Gastroesophageal sphincter (tissue), 4 donors: ENCODE measurements around the gene BAZ2B. TPM values are rescaled to one million over a fixed set of nuclear protein-coding genes. Genes with fewer than 3 reads are reported as not detected.

Experiments
- ATAC-seq: fragments of 150-250 bp; one replicate; pipeline ENCODE4 v1.9.1; 2016; ENCODE audit warnings: mild to moderate bottlenecking, moderate library complexity
- H3K27ac ChIP-seq, 4 donors: fragments of 200-600 bp; sonication (generic) in 3 of 4; 1 replicate in 3 of 4; 2 replicates in 1 of 4; pipeline ENCODE4 v1.5.1; 2016 to 2019
- H3K27me3 ChIP-seq: fragments of 200-600 bp; sonication (generic); one replicate; pipeline ENCODE4 v1.5.1; 2019
- H3K36me3 ChIP-seq, 2 donors: fragments of 200-600 bp; sonication (generic); one replicate each; pipeline ENCODE4 v1.5.1; 2019; ENCODE audit warnings: control low read depth in 1 of 2
- H3K4me1 ChIP-seq, 3 donors: fragments of 200-600 bp; sonication (generic); 1 replicate in 2 of 3; 2 replicates in 1 of 3; pipeline ENCODE4 v1.5.1; 2016 to 2019; ENCODE audit warnings: control low read depth in 2 of 3
- H3K4me3 ChIP-seq, 2 donors: fragments of 200-600 bp; sonication (generic); one replicate each; pipeline ENCODE4 v1.5.1; 2019; ENCODE audit warnings: mild to moderate bottlenecking in 1 of 2, moderate library complexity in 1 of 2
- H3K9me3 ChIP-seq, 3 donors: fragments of 200-600 bp; sonication (generic); one replicate each; pipeline ENCODE4 v1.5.1; 2017 to 2019; ENCODE audit warnings: control low read depth in 2 of 3
- EP300 ChIP-seq: sonication (generic); formaldehyde crosslinking; IDR thresholded peaks from one replicate; pipeline ENCODE4 v1.6.1; 2017; ENCODE audit warnings: antibody characterized with exemption, mild to moderate bottlenecking
- POLR2A ChIP-seq, 2 donors: fragments of 450-650 bp; IDR thresholded peaks; one replicate each; pipeline ENCODE4 v1.6.1; 2017; ENCODE audit warnings: antibody characterized with exemption in 2 of 2, mild to moderate bottlenecking in 2 of 2, moderate library complexity in 1 of 2
- POLR2AphosphoS5 ChIP-seq: sonication (generic); formaldehyde crosslinking; IDR thresholded peaks from one replicate; pipeline ENCODE4 v1.6.1; 2017; ENCODE audit warnings: antibody characterized with exemption
- WGBS, 2 donors: methylation state at CpG; one replicate each; pipeline ENCODE4 v1.1.5; 2018; ENCODE audit warnings: low coverage in 1 of 2; 5-methylcytosine and 5-hydroxymethylcytosine counted together
- total RNA-seq, 4 donors: library from RNA; depleted of rRNA; stranded (reverse); fragments of >200 nt; gene quantifications; one replicate each; pipeline ENCODE4 v1.1.0, GENCODE V29; 2016
- TF ChIP-seq, protein P1 (sequence below), 4 experiments: fragments of 200-600 bp in 2 of 4; fragments of 450-650 bp in 2 of 4; sonication (generic) in 1 of 4; IDR thresholded peaks; one replicate each; pipeline ENCODE4 v1.5.1; 2017 to 2019; ENCODE audit warnings: antibody characterized with exemption in 4 of 4, mild to moderate bottlenecking in 2 of 4, moderate library complexity in 2 of 4

BAZ2B gene
- total RNA-seq, 4 donors from 2014 or later: 77.9 to 198 (median 113) TPM

DNA sequence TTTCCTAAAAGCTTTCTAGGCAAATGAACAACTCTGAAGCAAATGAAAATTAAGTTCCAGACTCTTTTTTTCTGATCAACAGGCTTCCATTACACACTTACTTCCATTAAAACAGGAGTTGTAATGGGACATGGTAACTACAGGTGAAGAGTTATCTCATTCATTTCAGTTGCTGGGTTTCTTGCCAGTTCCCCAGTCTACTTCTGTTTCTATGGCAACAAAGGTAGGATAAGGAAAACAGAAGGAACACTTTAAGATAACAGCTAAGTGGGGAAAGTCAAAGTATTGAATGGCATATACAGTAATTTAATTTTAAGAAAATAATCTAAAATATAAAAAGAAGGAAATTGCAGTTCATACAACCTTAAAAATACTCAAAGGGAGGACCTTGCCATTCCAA lies 25.1 kb downstream of the BAZ2B start:
- peaks cover 0 to 21% (median 0%) of the 10 kb centered on the region in 3 donors for H3K4me1 ChIP-seq
- ATAC-seq: no peak

GRCh38 chr2:159589286-159589685 lies 27.1 kb downstream of the BAZ2B start:
- no peak for ATAC-seq
- H3K9me3 ChIP-seq: no peaks in the 10 kb centered on the region
- no peak overlapping the region for H3K27ac ChIP-seq
- no peak overlapping the region for H3K4me3 ChIP-seq
- H3K36me3 ChIP-seq: no peaks in the 10 kb centered on the region
- TF ChIP-seq POLR2AphosphoS5: no peak
- TF ChIP-seq, protein P1, sequence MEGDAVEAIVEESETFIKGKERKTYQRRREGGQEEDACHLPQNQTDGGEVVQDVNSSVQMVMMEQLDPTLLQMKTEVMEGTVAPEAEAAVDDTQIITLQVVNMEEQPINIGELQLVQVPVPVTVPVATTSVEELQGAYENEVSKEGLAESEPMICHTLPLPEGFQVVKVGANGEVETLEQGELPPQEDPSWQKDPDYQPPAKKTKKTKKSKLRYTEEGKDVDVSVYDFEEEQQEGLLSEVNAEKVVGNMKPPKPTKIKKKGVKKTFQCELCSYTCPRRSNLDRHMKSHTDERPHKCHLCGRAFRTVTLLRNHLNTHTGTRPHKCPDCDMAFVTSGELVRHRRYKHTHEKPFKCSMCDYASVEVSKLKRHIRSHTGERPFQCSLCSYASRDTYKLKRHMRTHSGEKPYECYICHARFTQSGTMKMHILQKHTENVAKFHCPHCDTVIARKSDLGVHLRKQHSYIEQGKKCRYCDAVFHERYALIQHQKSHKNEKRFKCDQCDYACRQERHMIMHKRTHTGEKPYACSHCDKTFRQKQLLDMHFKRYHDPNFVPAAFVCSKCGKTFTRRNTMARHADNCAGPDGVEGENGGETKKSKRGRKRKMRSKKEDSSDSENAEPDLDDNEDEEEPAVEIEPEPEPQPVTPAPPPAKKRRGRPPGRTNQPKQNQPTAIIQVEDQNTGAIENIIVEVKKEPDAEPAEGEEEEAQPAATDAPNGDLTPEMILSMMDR (IDR thresholded peaks at IDR 0.05): no peak
- TF ChIP-seq POLR2A (IDR thresholded peaks at IDR 0.05): no peak
- no peak for TF ChIP-seq EP300
- no peaks in the 10 kb centered on the region for H3K27me3 ChIP-seq
- WGBS, 2 donors: 85 to 93% methylated on average over 1 of the region's 1 CpG
- H3K4me1 ChIP-seq: peaks cover 0 to 24% (median 0%) of the 10 kb centered on the region in 3 donors

More for the DNA sequence above, 25.1 kb downstream of the BAZ2B start:
- no peaks in the 10 kb centered on the region for H3K27me3 ChIP-seq
- H3K27ac ChIP-seq: no peak overlapping the region
- no peaks in the 10 kb centered on the region for H3K36me3 ChIP-seq
- H3K4me3 ChIP-seq: no peak overlapping the region
- no peaks in the 10 kb centered on the region for H3K9me3 ChIP-seq
- no peak for TF ChIP-seq EP300
- TF ChIP-seq, protein P1 (IDR thresholded peaks at IDR 0.05): no peak
- TF ChIP-seq POLR2AphosphoS5: no peak
- TF ChIP-seq POLR2A (IDR thresholded peaks at IDR 0.05): no peak

- Histone ChIP-seq H3K4me1 (peaks cover 0 to 9% (median 0%) of the 10 kb centered on the region in 3 donors), H3K27me3 (no peaks in the 10 kb centered on the region), H3K36me3 (peaks cover 0 to 5% of the 10 kb centered on the region in 2 donors), H3K9me3 (no peaks in the 10 kb centered on the region), H3K27ac (no peak overlapping the region), H3K4me3 (no peak overlapping the region)
- no peak for ATAC-seq
- WGBS, 2 donors: 76 to 78% methylated on average over 3 of the region's 3 CpGs
- TF ChIP-seq, protein P1 (IDR thresholded peaks at IDR 0.05): no peak
- TF ChIP-seq EP300 (no peak), POLR2A (IDR thresholded peaks at IDR 0.05) (no peak), POLR2AphosphoS5 (no peak)
Observed at GRCh38 chr2:159586034-159586433, 30.3 kb downstream of the BAZ2B start.

DNA sequence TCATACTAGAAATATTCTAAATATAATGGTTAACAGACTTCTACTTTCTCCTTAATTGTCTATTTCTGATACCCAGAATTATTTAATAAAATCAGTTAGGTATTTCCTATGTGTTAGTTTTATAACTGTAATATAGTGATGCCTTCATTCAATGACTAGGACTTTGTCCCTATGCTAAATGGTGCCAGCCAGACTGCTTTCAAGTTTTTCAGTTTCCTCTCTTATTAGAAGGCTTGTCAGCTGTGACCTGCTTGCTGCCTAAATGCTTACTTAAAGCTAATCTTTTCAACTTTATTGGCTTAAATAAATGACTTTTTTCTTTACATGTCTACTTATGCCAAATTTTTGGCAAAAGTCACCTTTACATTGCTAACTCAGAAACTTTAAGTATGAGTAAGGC lies 30.7 kb downstream of the BAZ2B start:
- no peak overlapping the region for H3K27ac ChIP-seq
- TF ChIP-seq, protein P1 (IDR thresholded peaks at IDR 0.05): no peak
- no peaks in the 10 kb centered on the region for H3K9me3 ChIP-seq
- no peak overlapping the region for H3K4me3 ChIP-seq
- peaks cover 0 to 5% (median 0%) of the 10 kb centered on the region in 3 donors for H3K4me1 ChIP-seq
- H3K36me3 ChIP-seq: peaks cover 0 to 5% of the 10 kb centered on the region in 2 donors
- no peak for ATAC-seq
- H3K27me3 ChIP-seq: no peaks in the 10 kb centered on the region

DNA sequence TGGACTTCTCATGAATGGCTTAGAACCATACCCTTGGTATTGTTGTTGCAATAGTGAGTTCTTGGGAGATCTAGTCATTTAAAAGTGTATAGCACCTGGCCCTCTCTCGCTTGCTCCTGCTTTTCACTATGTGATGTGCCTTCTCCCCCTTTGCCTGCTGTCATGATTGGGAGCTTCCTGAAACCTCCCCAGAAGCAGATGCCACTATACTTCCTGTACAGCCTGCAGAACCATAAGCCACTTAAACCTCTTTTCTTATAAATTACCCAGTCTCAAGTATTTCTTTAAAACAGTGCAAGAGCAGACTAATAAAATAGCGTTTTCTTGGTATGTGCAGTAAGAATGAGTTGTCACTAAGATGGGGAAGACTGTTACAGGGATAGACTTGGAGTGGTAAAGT lies 31.6 kb downstream of the BAZ2B start:
- no peaks in the 10 kb centered on the region for H3K27me3 ChIP-seq
- no peak overlapping the region for H3K27ac ChIP-seq
- peaks cover 0 to 4% (median 0%) of the 10 kb centered on the region in 3 donors for H3K9me3 ChIP-seq
- H3K4me3 ChIP-seq: no peak overlapping the region
- 90% methylated on average over 2 of the region's 2 CpGs; no CpG with 5 or more reads in 1 of the 2 donors for WGBS, 2 donors
- no peak for ATAC-seq
- TF ChIP-seq POLR2A (IDR thresholded peaks at IDR 0.05): no peak
- TF ChIP-seq, protein P1 (IDR thresholded peaks at IDR 0.05): no peak
- no peak for TF ChIP-seq POLR2AphosphoS5
- no peak for TF ChIP-seq EP300
- H3K36me3 ChIP-seq: peaks cover 0 to 5% of the 10 kb centered on the region in 2 donors
- H3K4me1 ChIP-seq: peaks cover 0 to 3% (median 0%) of the 10 kb centered on the region in 3 donors
